ENCODE data around the gene IKBKE.

IKBKE gene

GRCh38 chr1:206469933-206470691 is at the start of gene IKBKE:
TSS of gene IKBKE (plus strand) at chr1:206470476. CDS start at chr1:206473228, 2,752 bp downstream.
- peak in 36 of 58 donors; percentile 14 to 64 (median 36) for DNase-seq

- no peak for DNase-seq
These were observed 48.5 kb upstream of the IKBKE start for GRCh38 chr1:206421616-206422340.

GRCh38 chr1:206422525-206422924 is 47.8 kb upstream of the IKBKE start:
- DNase-seq: peak in 5 of 58 donors; percentile 2 to 32 (median 6)

GRCh38 chr1:206427291-206427690 is 43.0 kb upstream of the IKBKE start:
- DNase-seq: no peak

DNA sequence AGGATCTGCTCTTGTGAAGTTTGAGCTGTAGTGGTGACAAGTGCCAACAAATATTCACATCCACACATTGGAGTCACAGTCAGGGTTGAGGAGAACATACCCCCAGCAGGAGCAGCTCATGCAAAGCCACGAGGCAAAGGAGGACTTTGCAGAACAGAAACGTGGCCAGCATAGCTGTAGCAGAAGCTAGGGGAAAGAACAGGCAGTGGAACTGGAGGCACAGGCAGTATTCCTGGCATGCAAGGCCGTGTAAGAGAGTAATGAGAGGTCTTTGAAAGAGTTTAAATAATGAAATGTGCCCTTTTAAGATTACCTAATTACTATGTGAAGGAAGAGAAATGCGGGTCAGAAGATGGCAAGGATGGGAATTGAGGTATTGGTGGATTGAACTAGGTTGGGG is 40.9 kb upstream of the IKBKE start:
- DNase-seq: no peak

- no peak for DNase-seq
These were observed 40.0 kb upstream of the IKBKE start for GRCh38 chr1:206430031-206430983.

DNA sequence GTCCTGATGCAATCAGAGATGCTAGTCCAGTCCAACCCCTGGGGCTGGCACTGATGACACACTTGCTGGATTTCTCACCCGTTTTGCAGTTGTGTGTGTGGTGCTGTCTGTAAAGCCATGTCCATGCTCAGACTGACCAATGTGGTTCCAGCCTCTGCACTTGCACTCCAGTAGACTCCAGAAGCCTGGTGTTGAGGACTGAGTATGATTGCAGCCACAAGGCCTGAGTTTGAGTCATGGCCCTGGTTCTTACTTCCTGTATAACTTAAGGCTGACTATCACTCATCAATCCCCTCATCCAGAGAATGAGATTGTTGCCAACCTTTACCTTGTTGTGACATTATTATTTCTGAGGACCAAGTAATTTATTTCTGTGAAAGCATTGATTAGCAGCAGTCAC is 34.8 kb upstream of the IKBKE start:
- no peak for DNase-seq

DNA sequence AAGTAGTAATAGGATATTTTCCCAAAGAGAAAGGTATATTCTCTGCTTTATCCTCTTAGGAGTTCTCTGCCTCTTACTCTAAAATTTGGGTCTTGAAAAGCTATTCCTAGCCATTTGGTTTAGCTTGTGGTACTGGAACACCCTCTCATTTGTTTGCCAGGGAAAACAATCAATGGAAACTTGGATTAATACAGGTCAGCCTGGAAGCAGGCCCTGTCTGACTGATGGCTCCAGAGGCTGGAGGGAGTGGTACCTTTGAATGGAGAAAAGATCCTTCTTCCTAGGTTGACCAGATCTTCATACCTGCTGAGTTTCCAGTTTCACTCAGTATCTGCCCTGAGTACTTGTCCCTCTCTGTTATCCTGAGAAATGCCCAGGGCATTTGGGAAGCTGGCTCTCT is 31.7 kb upstream of the IKBKE start:
- no peak for DNase-seq

DNA sequence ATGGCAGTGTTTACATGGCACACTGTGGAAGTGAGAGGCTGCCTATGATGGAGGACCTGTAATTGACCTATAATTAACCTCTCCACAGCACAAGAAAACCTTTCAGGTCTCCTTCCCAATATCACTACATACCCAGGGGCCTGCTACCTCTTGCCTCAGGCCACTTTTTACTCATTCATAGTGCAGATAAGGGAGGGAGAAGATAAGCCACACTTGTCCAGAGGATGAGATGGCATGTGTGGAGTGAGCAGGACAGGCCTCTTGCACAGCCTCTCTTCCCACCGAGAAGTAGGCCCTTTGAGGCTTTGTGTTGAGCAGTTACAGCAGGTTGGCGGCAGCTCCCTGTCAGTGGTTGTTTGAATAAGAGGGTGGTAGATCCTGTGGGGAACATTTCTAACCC is 31.1 kb upstream of the IKBKE start:
- DNase-seq: no peak

- no peak for DNase-seq
These were observed 28.8 kb upstream of the IKBKE start for GRCh38 chr1:206441336-206441967.

DNA sequence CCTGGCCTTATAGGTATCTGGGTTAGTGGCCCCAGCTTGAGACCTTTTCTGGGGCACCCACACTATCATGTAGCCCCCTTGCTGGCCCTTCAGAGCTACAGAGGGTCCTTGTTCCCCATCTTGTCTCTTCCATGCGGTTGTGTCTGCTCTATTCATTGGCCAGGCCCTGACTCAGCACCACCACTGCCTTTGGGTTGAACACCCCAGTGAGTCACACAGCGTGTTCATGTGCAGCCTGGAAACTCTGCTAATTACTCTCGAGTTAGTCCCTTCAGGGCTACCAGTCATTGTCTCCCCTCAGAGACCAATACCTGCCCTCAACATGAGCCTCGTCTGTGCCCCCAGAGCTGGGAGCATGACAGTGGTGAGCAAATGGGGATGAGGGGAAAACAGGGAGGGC is 28.2 kb upstream of the IKBKE start:
- DNase-seq: no peak

DNA sequence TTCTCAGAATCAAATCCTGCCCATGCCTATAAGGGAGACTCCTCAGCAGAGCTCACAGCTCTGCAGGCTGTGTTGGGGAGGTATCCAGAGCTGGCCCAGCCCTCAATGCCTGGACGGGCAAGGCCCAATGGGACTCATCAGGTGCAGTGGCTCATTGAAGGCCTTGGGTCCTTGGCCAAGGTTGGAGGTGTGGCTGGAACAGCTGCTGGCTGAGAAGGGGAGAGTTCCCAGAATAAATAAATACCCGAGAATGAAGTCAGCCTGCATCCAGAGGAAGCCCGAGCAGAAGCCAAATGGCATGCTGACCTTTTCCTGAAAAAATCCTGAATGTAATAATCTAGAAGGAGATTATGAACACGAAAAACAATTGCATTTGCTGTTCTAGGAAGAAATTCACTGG is 25.2 kb upstream of the IKBKE start:
- DNase-seq: no peak

DNA sequence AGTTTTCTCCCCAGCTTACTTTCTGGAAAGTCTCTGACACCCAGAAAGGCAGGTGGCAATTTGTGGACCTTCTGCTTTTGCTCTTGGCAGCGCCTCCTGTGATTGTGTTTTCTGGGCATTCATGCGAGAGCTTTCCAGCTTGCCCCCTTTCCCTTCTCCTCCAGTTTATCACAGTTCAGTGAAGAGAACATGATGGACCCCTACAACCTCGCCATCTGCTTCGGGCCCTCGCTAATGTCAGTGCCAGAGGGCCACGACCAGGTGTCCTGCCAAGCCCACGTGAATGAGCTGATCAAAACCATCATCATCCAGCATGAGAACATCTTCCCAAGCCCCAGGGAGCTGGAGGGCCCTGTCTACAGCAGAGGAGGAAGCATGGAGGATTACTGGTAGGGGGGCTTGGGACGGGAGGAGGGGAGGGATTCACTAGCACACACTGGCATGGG is 24.3 kb upstream of the IKBKE start:
- DNase-seq: no peak

GRCh38 chr1:206446688-206447421 is 23.4 kb upstream of the IKBKE start:
- DNase-seq: no peak

DNA sequence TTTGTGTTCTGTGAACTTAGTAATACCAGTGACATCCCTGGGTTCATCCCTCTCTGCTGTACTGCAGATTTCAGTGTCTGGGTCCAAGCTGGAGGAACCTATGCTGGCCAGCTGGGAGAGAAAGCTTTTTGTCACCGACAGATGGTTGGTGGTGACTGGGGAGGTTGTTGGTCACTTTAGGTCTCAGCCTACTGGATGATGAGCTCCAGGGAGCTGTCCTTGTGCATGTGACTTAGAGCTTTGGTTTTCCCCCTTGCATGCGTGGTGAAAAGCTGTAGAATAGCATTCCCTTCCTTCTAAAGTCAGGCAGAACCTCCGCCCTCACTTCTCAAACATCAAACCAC is 22.9 kb upstream of the IKBKE start:
- DNase-seq: no peak

GRCh38 chr1:206447792-206448191 is 22.5 kb upstream of the IKBKE start:
- no peak for DNase-seq

GRCh38 chr1:206448471-206448870 is 21.8 kb upstream of the IKBKE start:
- DNase-seq: no peak

DNA sequence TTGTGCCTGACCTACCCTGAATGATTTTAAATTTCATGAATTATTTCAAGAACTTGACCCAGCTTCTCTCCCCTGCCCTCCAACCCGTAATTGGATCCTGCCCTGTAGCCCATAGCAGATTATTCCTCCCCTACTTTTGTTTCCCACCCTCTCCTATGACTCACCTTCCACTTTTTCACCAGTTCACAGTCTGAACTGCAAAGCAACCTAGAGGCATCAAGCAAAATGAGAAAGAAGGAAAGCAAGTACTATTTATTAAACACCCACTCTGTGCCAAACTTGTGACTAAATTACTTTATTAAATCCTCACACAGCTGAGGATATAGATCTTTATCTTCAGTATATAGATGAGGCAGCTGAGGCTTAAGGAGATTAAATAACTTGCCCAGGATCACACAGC is 20.7 kb upstream of the IKBKE start:
- DNase-seq: no peak

GRCh38 chr1:206450281-206450680 is 20.0 kb upstream of the IKBKE start:
- DNase-seq: no peak

- peak in 2 of 58 donors; percentile 11 to 23 for DNase-seq
These were observed 19.1 kb upstream of the IKBKE start for GRCh38 chr1:206451134-206451686.
